ENCODE measurements around the gene ZDHHC18.

The ZDHHC18 gene

GRCh38 chr1:26858891-26859640 lies 32.6 kb downstream of the ZDHHC18 start:
- no peaks in the 10 kb centered on the region for H3K27me3 ChIP-seq (ENCODE audit: insufficient read depth, poor library complexity, severe bottlenecking)
- no peak for TF ChIP-seq CTCF (IDR thresholded peaks at IDR 0.05; ENCODE audit: insufficient read depth, low read length)
- no peak for TF ChIP-seq POLR2AphosphoS5 (IDR thresholded peaks at IDR 0.05; ENCODE audit: low read depth)
- TF ChIP-seq SPI1 (IDR thresholded peaks at IDR 0.05; ENCODE audit: borderline replicate concordance, low read depth): no peak
- TF ChIP-seq GABPA (IDR thresholded peaks at IDR 0.05; ENCODE audit: low read depth): no peak
- TF ChIP-seq REST (IDR thresholded peaks at IDR 0.05; ENCODE audit: insufficient replicate concordance, low read depth): no peak

GRCh38 chr1:26861286-26861701 lies 34.8 kb downstream of the ZDHHC18 start:
- TF ChIP-seq SPI1 (IDR thresholded peaks at IDR 0.05; ENCODE audit: borderline replicate concordance, low read depth) (no peak), POLR2AphosphoS5 (IDR thresholded peaks at IDR 0.05; ENCODE audit: low read depth) (no peak), GABPA (IDR thresholded peaks at IDR 0.05; ENCODE audit: low read depth) (no peak), REST (IDR thresholded peaks at IDR 0.05; ENCODE audit: insufficient replicate concordance, low read depth) (no peak), CTCF (IDR thresholded peaks at IDR 0.05; ENCODE audit: insufficient read depth, low read length) (no peak)
- no peak for DNase-seq (ENCODE audit: low read depth in 1 of 2, low spot score in 1 of 2)
- no peak overlapping the region for H3K27ac ChIP-seq (replicated peaks)
- H3K27me3 ChIP-seq (ENCODE audit: insufficient read depth, poor library complexity, severe bottlenecking): no peaks in the 10 kb centered on the region
- no peak overlapping the region for H3K4me3 ChIP-seq (replicated peaks; ENCODE audit: insufficient read depth, low read length)

More at GRCh38 chr1:26858891-26859640, 32.6 kb downstream of the ZDHHC18 start:
- DNase-seq (ENCODE audit: low read depth in 1 of 2, low spot score in 1 of 2): no peak
- Histone ChIP-seq H3K4me3 (replicated peaks; ENCODE audit: insufficient read depth, low read length) (no peak overlapping the region), H3K27ac (replicated peaks) (no peak overlapping the region)

GRCh38 chr1:26861889-26862378 lies 35.4 kb downstream of the ZDHHC18 start:
- TF ChIP-seq REST (IDR thresholded peaks at IDR 0.05; ENCODE audit: insufficient replicate concordance, low read depth): no peak
- TF ChIP-seq SPI1 (IDR thresholded peaks at IDR 0.05; ENCODE audit: borderline replicate concordance, low read depth): no peak
- TF ChIP-seq POLR2AphosphoS5 (IDR thresholded peaks at IDR 0.05; ENCODE audit: low read depth): no peak
- no peak for TF ChIP-seq GABPA (IDR thresholded peaks at IDR 0.05; ENCODE audit: low read depth)
- no peak for TF ChIP-seq CTCF (IDR thresholded peaks at IDR 0.05; ENCODE audit: insufficient read depth, low read length)
- Histone ChIP-seq H3K27me3 (ENCODE audit: insufficient read depth, poor library complexity, severe bottlenecking) (no peaks in the 10 kb centered on the region), H3K27ac (replicated peaks) (no peak overlapping the region), H3K4me3 (replicated peaks; ENCODE audit: insufficient read depth, low read length) (no peak overlapping the region)
- no peak for DNase-seq (ENCODE audit: low read depth in 1 of 2, low spot score in 1 of 2)

Measured in HL-60 (cell line).